SU-DHL-6 (cell line): ENCODE measurements around the gene DGKB.

Source experiments
- H2AFZ ChIP-seq: fragments of 200-600 bp; sonication (generic); 2 replicates; pipeline ENCODE4 v1.6.1; 2014; ENCODE audit warnings: low read depth, mild to moderate bottlenecking, moderate library complexity, mixed read lengths, antibody characterized with exemption, low read length; ENCODE audit not compliant: severe bottlenecking
- H3F3A ChIP-seq: fragments of 200-600 bp; shearing (Covaris generic); 2 replicates; pipeline ENCODE4 v1.6.0; 2016; ENCODE audit warnings: antibody characterized with exemption, mild to moderate bottlenecking; ENCODE audit not compliant: insufficient read depth
- H3K27ac ChIP-seq: fragments of 200-600 bp; sonication (generic); 2 replicates; pipeline ENCODE4 v1.5.1; 2016; ENCODE audit warnings: low read depth, mild to moderate bottlenecking, low read length, moderate library complexity, mixed read lengths
- H3K27me3 ChIP-seq: fragments of 200-600 bp; sonication (generic), shearing (Covaris generic); 2 replicates; pipeline ENCODE4 v1.6.0; 2014; ENCODE audit warnings: mild to moderate bottlenecking, low read length
- H3K36me3 ChIP-seq: fragments of 200-600 bp; sonication (generic); 2 replicates; pipeline ENCODE4 v1.6.1; 2014; ENCODE audit warnings: mild to moderate bottlenecking, low read length, mixed read lengths
- H3K4me2 ChIP-seq: fragments of 300-600, 200-600 bp; shearing (Covaris generic), sonication (generic); 2 replicates; pipeline ENCODE4 v1.6.0; 2014; ENCODE audit warnings: low read length, low read depth, mild to moderate bottlenecking; ENCODE audit not compliant: poor library complexity, severe bottlenecking
- H3K4me3 ChIP-seq: fragments of 200-600 bp; sonication (generic); 2 replicates; pipeline ENCODE4 v1.5.1; 2014; ENCODE audit warnings: antibody characterized with exemption, low read length, mild to moderate bottlenecking, mixed read lengths; ENCODE audit not compliant: insufficient read depth, poor library complexity, severe bottlenecking
- H3K79me2 ChIP-seq: fragments of 200-600 bp; sonication (generic); 2 replicates; pipeline ENCODE4 v1.6.1; 2014; ENCODE audit warnings: mild to moderate bottlenecking, low read length, moderate library complexity; ENCODE audit not compliant: insufficient read depth
- H3K9ac ChIP-seq: fragments of 200-600 bp; sonication (generic); 2 replicates; pipeline ENCODE4 v1.7.0; 2014; ENCODE audit warnings: mild to moderate bottlenecking, low read length
- H3K9me2 ChIP-seq: fragments of 200-600 bp; sonication (generic); replicated peaks from 2 replicates; pipeline ENCODE4 v1.6.1; 2014; ENCODE audit warnings: low read length; ENCODE audit not compliant: insufficient read depth
- H3K9me3 ChIP-seq: fragments of 200-600 bp; sonication (generic); 2 replicates; pipeline ENCODE4 v1.6.1; 2014; ENCODE audit warnings: low read length, mixed read lengths; ENCODE audit not compliant: insufficient read depth
- H4K20me1 ChIP-seq: fragments of 200-600 bp; sonication (generic); 2 replicates; pipeline ENCODE4 v1.6.1; 2014; ENCODE audit warnings: low read depth, mild to moderate bottlenecking, antibody characterized with exemption, low read length, moderate library complexity, mixed read lengths
- EZH2phosphoT487 ChIP-seq: fragments of 200-600 bp; sonication (generic), shearing (Covaris generic); conservative IDR thresholded peaks from 2 replicates; pipeline ENCODE4 v1.6.1; 2018; ENCODE audit warnings: mild to moderate bottlenecking, antibody characterized with exemption, low read length, moderate library complexity, mixed read lengths
- TF ChIP-seq, protein P1 (sequence below): fragments of 200-600 bp; sonication (generic); IDR thresholded peaks from one replicate; pipeline ENCODE4 v1.5.1; 2017; ENCODE audit warnings: antibody characterized with exemption, mild to moderate bottlenecking, low read length, moderate library complexity; ENCODE audit not compliant: insufficient read depth, poor library complexity, severe bottlenecking

DGKB gene

DNA sequence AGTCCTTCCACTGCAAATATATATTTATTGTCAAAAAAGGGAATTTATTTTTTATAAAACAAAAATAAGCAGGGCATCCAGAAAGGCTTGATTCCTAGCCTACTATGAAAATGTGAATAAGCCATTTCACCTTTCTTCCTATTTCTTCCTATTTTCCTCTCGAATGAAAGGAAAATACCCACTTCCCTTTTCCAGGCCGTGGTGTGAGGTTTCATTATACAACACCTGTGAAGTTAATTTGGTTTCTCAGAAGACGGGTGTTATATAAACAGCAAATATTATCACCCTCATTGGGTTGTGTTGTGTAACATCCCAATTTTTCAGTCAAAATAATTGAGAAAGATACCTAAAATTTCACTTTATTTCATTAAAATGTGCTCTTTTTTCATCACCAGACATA is 214.3 kb downstream of the DGKB start:
- Histone ChIP-seq H3K4me2 (no peak overlapping the region), H3K36me3 (no peaks in the 10 kb centered on the region), H4K20me1 (no peaks in the 10 kb centered on the region), H3K27me3 (no peaks in the 10 kb centered on the region), H3K9me3 (no peaks in the 10 kb centered on the region), H3K4me3 (no peak overlapping the region), H3K9ac (no peak overlapping the region), H2AFZ (no peak overlapping the region), H3K27ac (no peak overlapping the region), H3K79me2 (no peaks in the 10 kb centered on the region), H3K9me2 (no peaks in the 10 kb centered on the region), H3F3A (no peaks in the 10 kb centered on the region)
- TF ChIP-seq EZH2phosphoT487 = no peak
- TF ChIP-seq, protein P1, sequence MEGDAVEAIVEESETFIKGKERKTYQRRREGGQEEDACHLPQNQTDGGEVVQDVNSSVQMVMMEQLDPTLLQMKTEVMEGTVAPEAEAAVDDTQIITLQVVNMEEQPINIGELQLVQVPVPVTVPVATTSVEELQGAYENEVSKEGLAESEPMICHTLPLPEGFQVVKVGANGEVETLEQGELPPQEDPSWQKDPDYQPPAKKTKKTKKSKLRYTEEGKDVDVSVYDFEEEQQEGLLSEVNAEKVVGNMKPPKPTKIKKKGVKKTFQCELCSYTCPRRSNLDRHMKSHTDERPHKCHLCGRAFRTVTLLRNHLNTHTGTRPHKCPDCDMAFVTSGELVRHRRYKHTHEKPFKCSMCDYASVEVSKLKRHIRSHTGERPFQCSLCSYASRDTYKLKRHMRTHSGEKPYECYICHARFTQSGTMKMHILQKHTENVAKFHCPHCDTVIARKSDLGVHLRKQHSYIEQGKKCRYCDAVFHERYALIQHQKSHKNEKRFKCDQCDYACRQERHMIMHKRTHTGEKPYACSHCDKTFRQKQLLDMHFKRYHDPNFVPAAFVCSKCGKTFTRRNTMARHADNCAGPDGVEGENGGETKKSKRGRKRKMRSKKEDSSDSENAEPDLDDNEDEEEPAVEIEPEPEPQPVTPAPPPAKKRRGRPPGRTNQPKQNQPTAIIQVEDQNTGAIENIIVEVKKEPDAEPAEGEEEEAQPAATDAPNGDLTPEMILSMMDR = no peak

DNA sequence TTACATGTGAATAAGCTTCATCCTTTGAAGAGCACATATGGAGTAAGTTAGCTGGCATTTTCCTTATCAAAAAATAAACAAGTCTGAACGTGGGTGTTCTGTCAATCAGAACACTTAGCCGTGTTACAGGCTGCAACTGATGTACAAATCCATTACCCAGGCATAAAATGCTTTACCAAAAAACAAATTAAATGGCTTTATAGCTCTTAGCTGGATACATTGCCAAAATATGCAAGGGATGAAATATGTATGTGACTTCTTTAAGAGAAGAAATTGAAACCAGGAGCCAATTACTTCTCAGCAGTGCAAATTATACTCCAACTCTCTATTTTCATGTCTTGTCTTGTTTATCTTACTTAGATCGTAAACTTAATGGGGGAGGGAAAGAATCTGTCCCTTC is 214.8 kb downstream of the DGKB start:
- Histone ChIP-seq H3K36me3 (no peaks in the 10 kb centered on the region), H3K9ac (no peak overlapping the region), H3K4me3 (no peak overlapping the region), H3K9me3 (no peaks in the 10 kb centered on the region), H3K79me2 (no peaks in the 10 kb centered on the region), H3K9me2 (no peaks in the 10 kb centered on the region), H4K20me1 (no peaks in the 10 kb centered on the region), H3K27ac (no peak overlapping the region), H3K27me3 (no peaks in the 10 kb centered on the region), H3K4me2 (no peak overlapping the region), H3F3A (no peaks in the 10 kb centered on the region), H2AFZ (no peak overlapping the region)
- no peak for TF ChIP-seq EZH2phosphoT487
- TF ChIP-seq, protein P1 = no peak

DNA sequence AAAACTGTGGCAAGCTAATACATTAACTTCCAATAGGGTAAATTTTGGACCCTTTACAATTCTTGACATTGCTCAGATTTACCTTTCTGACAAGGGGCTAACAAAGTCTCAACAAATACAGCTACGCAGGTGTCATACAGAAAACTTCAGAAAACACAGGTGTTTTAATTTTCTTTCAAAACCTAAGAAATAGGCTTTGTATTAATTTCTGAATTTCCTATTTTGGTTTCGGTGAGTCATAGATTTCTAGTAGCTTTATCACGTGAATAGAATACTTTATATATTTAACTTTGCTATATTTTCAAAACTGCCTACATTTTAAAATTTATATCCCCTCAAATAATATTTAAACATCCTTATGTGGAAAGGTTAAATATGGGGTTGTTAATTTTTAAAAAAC is 215.3 kb downstream of the DGKB start:
- H4K20me1 ChIP-seq = no peaks in the 10 kb centered on the region
- no peaks in the 10 kb centered on the region for H3K9me3 ChIP-seq
- TF ChIP-seq EZH2phosphoT487 = no peak
- TF ChIP-seq, protein P1 = no peak
- no peak overlapping the region for H3K4me2 ChIP-seq
- no peaks in the 10 kb centered on the region for H3K36me3 ChIP-seq
- H3K4me3 ChIP-seq = no peak overlapping the region
- H2AFZ ChIP-seq = no peak overlapping the region
- no peak overlapping the region for H3K9ac ChIP-seq
- H3K9me2 ChIP-seq = no peaks in the 10 kb centered on the region
- H3K27ac ChIP-seq = no peak overlapping the region
- H3F3A ChIP-seq = no peaks in the 10 kb centered on the region
- no peaks in the 10 kb centered on the region for H3K79me2 ChIP-seq
- H3K27me3 ChIP-seq = no peaks in the 10 kb centered on the region
